Natural killer cell treated with Interleukin-12 subunit alpha and Interleukin-12 subunit beta and Interleukin-15 and Interleukin-18, amount 100 ng/mL, for 72 hours (primary cell): ENCODE data around the gene RPN2. TPM values are rescaled to one million over a fixed set of nuclear protein-coding genes. Genes with fewer than 3 reads are reported as not detected.

Experiments
- ATAC-seq, 2 donors: fragments of 150-1000 bp; cut with Tn5 transposase in 1 of 2; sonication (Bioruptor Pico), chemical (Tn5 transposase) in 1 of 2; 2 replicates each; pipeline ENCODE4 v1.10.0; 2021
- DNase-seq: peaks from one replicate; pipeline ENCODE4 v3.0.0; 2022; ENCODE audit warnings: low spot score
- H3K27ac Mint-ChIP-seq, 2 donors: 1 replicate in 1 of 2; 2 replicates in 1 of 2; pipeline ENCODE4 v1.8.0; 2022; ENCODE audit warnings: mixed read lengths in 2 of 2, mild to moderate bottlenecking in 1 of 2, moderate library complexity in 1 of 2
- H3K27me3 Mint-ChIP-seq, 2 donors: 1 replicate in 1 of 2; 2 replicates in 1 of 2; pipeline ENCODE4 v1.8.0; 2022; ENCODE audit warnings: mixed read lengths in 2 of 2
- H3K36me3 Mint-ChIP-seq: one replicate; pipeline ENCODE4 v1.8.0; 2022; ENCODE audit warnings: mixed read lengths
- H3K4me1 Mint-ChIP-seq, 2 donors: 1 replicate in 1 of 2; 2 replicates in 1 of 2; pipeline ENCODE4 v1.8.0; 2022; ENCODE audit warnings: low read depth in 2 of 2, mixed read lengths in 2 of 2, mild to moderate bottlenecking in 1 of 2
- H3K4me3 Mint-ChIP-seq: one replicate; pipeline ENCODE4 v1.8.0; 2022; ENCODE audit warnings: mixed read lengths
- H3K9me3 Mint-ChIP-seq: 2 replicates; pipeline ENCODE4 v1.8.0; 2022; ENCODE audit warnings: mixed read lengths
- total RNA-seq, 2 donors: library from RNA; stranded (reverse); gene quantifications; one replicate each; pipeline ENCODE4 v1.2.3, GENCODE V29; 2022

The RPN2 gene
- total RNA-seq, 2 donors from 2014 or later = 211 to 259 TPM

DNA sequence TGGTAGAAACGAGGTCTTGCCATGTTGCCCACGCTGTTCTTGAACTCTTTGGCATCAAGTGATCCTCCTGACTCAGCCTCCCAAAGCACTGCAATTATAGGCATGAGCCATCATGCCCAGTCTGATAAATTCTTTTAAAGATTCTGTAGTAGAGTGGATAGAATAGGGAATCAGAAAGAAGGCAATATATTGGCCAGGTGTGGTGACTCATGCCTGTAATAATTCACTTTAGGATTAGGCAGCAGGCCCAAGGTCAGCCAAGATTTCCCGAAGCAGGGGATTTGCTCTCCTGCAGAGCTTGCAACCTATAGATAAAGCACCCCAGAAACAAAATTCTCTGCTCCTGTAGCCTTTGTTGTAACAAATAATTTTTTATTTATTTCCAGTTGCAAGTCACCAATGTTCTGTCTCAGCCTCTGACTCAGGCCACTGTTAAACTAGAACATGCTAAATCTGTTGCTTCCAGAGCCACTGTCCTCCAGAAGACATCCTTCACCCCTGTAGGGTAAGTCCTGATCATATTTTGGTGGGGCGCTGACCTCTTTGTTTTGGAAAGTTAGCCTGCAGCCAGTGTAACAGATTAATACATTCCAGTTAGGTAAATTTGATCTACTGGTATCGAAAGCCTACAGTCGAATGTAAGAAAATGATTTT, 30.7 kb downstream of the RPN2 start:
- ATAC-seq = no peak
- no peak overlapping the region for H3K4me3 Mint-ChIP-seq
- H3K36me3 Mint-ChIP-seq = peaks cover 22% of the 10 kb centered on the region
- no peaks in the 10 kb centered on the region for H3K4me1 Mint-ChIP-seq
- H3K9me3 Mint-ChIP-seq = no peaks in the 10 kb centered on the region
- H3K27ac Mint-ChIP-seq = no peak overlapping the region
- DNase-seq = no peak
- no peaks in the 10 kb centered on the region for H3K27me3 Mint-ChIP-seq

- peaks cover 31% of the 10 kb centered on the region for H3K36me3 Mint-ChIP-seq
- peaks cover 10 to 13% of the 10 kb centered on the region in 2 donors for H3K4me1 Mint-ChIP-seq
- no peak overlapping the region for H3K4me3 Mint-ChIP-seq
- no peak for DNase-seq
- H3K27ac Mint-ChIP-seq = no peak overlapping the region
- no peaks in the 10 kb centered on the region for H3K27me3 Mint-ChIP-seq
- no peaks in the 10 kb centered on the region for H3K9me3 Mint-ChIP-seq
- no peak for ATAC-seq
Measured at GRCh38 chr20:37218441-37218840, 39.3 kb downstream of the RPN2 start.

DNA sequence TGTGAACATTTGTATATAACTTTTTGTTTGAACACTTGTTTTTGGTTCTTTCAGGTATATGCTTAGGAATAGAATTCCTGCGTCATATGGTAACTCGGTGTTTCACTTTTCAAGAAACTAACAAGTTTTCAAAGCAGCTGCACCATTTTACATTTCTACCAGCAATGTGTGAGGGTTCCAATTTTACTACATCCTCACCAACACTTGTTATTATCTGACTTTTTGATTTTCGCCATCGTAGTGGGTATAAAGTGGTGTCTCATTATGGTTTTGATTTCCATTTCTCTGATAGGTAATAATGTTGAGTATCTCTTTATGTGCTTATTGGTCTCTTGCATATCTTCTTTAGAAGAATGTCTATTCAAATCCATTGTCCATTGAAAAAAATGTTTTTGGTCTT, 39.8 kb downstream of the RPN2 start:
- H3K27ac Mint-ChIP-seq = no peak overlapping the region
- H3K4me3 Mint-ChIP-seq = no peak overlapping the region
- ATAC-seq (no peak), DNase-seq (no peak)
- H3K36me3 Mint-ChIP-seq = peaks cover 36% of the 10 kb centered on the region
- H3K4me1 Mint-ChIP-seq = peaks cover 10 to 15% of the 10 kb centered on the region in 2 donors
- no peaks in the 10 kb centered on the region for H3K9me3 Mint-ChIP-seq
- H3K27me3 Mint-ChIP-seq = no peaks in the 10 kb centered on the region

DNA sequence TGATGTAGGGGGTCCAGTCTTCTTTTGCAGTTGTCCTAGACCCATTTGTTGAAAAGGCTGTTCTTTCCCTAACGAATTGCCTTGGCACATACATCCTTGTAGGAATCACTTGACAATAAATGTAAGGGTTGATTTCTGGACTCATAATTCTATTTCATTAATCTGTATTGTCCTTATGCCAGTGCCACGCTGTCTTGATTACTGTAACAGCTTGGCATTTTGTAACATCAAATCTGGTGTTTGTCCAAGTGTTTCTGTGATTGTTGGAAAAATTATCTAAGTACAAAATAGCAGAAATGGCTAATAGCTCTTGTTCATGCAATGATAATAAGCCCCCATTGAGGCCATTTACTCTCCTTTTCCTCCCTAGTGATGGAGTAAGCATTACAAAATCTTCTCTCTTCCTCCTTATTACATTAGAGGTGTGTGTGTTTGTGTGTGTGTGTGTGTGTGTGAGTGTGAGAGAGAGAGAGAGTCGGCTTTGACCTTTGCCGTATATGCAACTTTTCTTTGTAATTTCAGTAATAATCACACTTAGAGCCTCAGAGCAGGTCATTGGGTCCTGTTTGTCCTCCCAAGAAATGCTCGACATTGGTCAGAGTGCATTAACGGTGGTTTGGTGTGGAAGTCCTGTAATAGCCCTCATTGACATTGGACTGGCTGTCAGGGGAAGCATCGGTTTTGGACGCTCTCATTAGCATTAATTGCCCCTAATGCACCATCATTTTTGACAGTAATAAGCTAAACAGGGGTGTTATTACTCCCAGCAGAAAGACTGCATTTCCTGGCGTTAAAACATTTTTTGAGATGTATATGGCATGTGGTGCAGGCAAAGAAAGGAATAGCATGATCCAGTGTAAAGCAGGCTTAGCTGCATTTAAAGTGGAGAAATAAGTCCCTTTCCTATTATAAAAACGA, 40.9 kb downstream of the RPN2 start:
- H3K4me1 Mint-ChIP-seq = peaks cover 10 to 15% of the 10 kb centered on the region in 2 donors
- H3K36me3 Mint-ChIP-seq = peaks cover 34% of the 10 kb centered on the region
- no peaks in the 10 kb centered on the region for H3K9me3 Mint-ChIP-seq
- DNase-seq (no peak), ATAC-seq (no peak)
- no peaks in the 10 kb centered on the region for H3K27me3 Mint-ChIP-seq
- H3K4me3 Mint-ChIP-seq = no peak overlapping the region
- H3K27ac Mint-ChIP-seq = no peak overlapping the region

DNA sequence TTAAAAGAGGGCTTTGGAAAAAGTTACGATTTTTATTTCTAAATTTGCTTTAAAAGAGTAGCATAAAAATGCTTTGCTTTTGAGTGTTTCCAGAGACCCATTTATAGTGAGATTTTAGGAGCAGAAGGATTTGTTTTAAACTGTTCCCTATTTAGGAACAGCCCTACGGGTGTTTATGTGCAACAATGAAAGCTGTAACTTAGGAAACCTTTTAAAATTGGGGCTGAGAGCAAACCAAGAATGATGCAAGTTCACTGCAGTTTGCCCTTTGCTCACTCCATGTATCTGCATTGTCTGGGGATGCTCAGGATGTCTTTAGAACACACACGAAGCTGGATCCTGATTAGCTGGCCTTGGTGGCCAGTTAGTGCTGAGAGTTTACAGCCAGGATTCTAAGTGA, 41.6 kb downstream of the RPN2 start:
- Mint-ChIP-seq H3K4me3 (no peak overlapping the region), H3K4me1 (peaks cover 10 to 13% of the 10 kb centered on the region in 2 donors), H3K27me3 (no peaks in the 10 kb centered on the region), H3K27ac (no peak overlapping the region), H3K36me3 (peaks cover 34% of the 10 kb centered on the region), H3K9me3 (no peaks in the 10 kb centered on the region)
- DNase-seq (no peak), ATAC-seq (no peak)

GRCh38 chr20:37222086-37222485, 43.0 kb downstream of the RPN2 start:
- H3K9me3 Mint-ChIP-seq = no peaks in the 10 kb centered on the region
- DNase-seq (no peak), ATAC-seq (no peak)
- H3K36me3 Mint-ChIP-seq = peaks cover 33% of the 10 kb centered on the region
- peaks cover 10 to 13% of the 10 kb centered on the region in 2 donors for H3K4me1 Mint-ChIP-seq
- no peaks in the 10 kb centered on the region for H3K27me3 Mint-ChIP-seq
- no peak overlapping the region for H3K4me3 Mint-ChIP-seq
- H3K27ac Mint-ChIP-seq = no peak overlapping the region

DNA sequence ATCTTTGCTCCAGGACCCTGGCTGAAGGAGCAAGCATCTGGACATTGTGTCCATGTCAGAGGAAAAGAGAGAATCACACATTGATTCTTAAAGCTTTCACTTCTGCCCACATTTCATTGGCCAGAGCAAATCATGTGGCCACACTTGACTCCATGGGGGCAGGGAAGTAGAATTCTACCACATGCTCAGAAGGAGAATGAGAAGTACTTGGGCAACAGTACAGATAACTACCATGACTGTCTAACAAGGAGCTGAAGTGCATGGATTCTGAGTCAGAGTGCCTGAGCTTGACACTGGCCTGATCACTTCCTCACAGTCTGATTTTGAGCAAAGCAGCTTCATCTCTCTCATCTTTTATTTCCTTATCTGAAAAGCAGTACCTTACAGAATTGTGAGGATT, 43.9 kb downstream of the RPN2 start:
- Mint-ChIP-seq H3K27ac (no peak overlapping the region), H3K4me1 (peaks cover 10 to 13% of the 10 kb centered on the region in 2 donors), H3K36me3 (peaks cover 40% of the 10 kb centered on the region), H3K27me3 (no peaks in the 10 kb centered on the region), H3K9me3 (no peaks in the 10 kb centered on the region), H3K4me3 (no peak overlapping the region)
- peak; percentile 80 to 86 for ATAC-seq
- DNase-seq = no peak

- H3K4me3 Mint-ChIP-seq = no peak overlapping the region
- ATAC-seq (no peak), DNase-seq (no peak)
- peaks cover 39% of the 10 kb centered on the region for H3K36me3 Mint-ChIP-seq
- H3K27me3 Mint-ChIP-seq = no peaks in the 10 kb centered on the region
- peaks cover 0 to 2% of the 10 kb centered on the region in 2 donors for H3K4me1 Mint-ChIP-seq
- no peaks in the 10 kb centered on the region for H3K9me3 Mint-ChIP-seq
- H3K27ac Mint-ChIP-seq = no peak overlapping the region
Measured at GRCh38 chr20:37225146-37225545, 46.0 kb downstream of the RPN2 start.

- Mint-ChIP-seq H3K27ac (no peak overlapping the region), H3K9me3 (no peaks in the 10 kb centered on the region), H3K4me1 (peaks cover 0 to 2% of the 10 kb centered on the region in 2 donors), H3K36me3 (peaks cover 51% of the 10 kb centered on the region), H3K27me3 (no peaks in the 10 kb centered on the region), H3K4me3 (no peak overlapping the region)
- ATAC-seq = no peak
- DNase-seq = no peak
Measured at GRCh38 chr20:37226889-37227288, 47.8 kb downstream of the RPN2 start.

DNA sequence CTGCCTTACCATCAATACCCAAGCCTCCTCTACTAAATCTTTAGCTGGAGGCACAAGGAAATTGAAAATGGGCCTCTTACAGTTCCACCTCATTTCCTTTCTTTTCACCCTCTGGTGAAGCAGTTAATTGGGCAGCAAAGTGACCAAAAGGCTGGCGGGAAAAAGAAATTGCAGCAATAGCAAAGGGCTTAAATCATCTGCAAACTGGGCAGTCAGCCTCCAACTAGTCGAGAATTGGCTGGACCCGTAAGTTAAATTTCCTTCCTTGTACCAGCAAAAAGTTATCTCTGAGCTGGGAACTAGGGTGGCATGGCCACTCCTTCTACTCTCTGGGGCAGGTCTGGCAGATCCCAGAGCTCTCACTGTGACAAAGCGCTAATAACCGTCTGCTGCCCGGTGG, 49.0 kb downstream of the RPN2 start:
- H3K4me1 Mint-ChIP-seq = peaks cover 0 to 2% of the 10 kb centered on the region in 2 donors
- no peak for DNase-seq
- no peak overlapping the region for H3K4me3 Mint-ChIP-seq
- no peaks in the 10 kb centered on the region for H3K9me3 Mint-ChIP-seq
- no peaks in the 10 kb centered on the region for H3K27me3 Mint-ChIP-seq
- ATAC-seq = no peak
- no peak overlapping the region for H3K27ac Mint-ChIP-seq
- H3K36me3 Mint-ChIP-seq = peaks cover 57% of the 10 kb centered on the region

DNA sequence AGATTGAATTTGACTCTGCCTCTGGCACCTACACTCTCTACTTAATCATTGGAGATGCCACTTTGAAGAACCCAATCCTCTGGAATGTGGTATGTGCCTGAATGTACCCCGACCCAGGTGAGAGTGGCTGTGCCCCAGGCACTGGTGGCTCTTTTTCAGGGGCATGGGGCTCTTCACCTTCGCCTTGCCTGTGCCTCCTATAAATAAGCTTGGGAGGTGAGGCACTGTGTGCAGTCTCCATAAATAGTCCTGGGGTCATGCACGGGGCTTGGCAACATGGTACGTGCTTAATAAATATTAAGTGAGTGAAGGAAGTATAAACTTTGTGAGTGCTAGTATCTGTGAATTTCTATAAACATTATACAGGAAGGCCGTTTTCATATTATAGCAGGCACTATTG, 49.5 kb downstream of the RPN2 start:
- ATAC-seq = no peak
- Mint-ChIP-seq H3K4me1 (no peaks in the 10 kb centered on the region), H3K36me3 (peaks cover 55% of the 10 kb centered on the region), H3K27ac (no peak overlapping the region), H3K27me3 (no peaks in the 10 kb centered on the region), H3K4me3 (no peak overlapping the region), H3K9me3 (no peaks in the 10 kb centered on the region)
- no peak for DNase-seq

DNA sequence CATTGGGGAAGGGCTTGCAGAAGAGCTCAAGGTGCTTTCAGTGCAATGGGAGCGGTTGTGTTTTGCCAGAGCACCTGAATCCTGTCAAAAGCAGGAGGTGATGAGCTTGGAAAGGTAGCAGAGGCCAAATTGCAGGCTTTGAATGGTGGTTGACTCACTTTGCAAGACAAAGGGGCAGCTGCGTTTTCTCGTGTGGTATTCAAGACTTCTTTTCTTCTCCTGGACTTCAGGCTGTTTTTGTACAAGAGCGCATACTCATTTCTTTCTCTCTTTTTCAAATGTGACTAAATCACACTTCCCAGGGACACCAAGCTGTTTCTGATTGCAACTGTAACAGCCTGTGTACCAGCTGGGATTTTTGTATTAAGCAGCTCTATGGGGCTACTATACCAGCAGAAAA, 50.2 kb downstream of the RPN2 start:
- Mint-ChIP-seq H3K27me3 (no peaks in the 10 kb centered on the region), H3K4me3 (no peak overlapping the region), H3K36me3 (peaks cover 56% of the 10 kb centered on the region), H3K9me3 (no peaks in the 10 kb centered on the region), H3K27ac (no peak overlapping the region), H3K4me1 (no peaks in the 10 kb centered on the region)
- DNase-seq = no peak
- ATAC-seq = no peak

DNA sequence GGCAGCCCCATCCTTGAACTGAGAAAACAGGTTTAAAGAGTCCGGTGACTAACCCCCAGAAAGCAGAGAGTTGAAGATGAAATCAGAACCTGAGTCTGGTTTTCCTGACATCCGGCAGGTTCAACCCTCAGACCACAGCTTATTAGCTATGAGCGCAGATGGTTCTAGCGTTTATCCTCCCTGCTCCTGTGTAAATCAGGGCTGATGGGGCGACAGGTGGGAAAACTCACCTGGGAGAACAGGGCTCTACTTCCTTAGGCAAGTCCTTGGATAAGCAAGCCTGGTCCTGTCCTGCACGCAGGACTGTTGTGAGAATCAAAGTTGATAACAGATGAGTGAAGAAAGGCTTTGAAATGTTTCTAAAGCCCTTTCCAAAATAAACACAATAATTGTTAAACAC, 51.1 kb downstream of the RPN2 start:
- peaks cover 54% of the 10 kb centered on the region for H3K36me3 Mint-ChIP-seq
- H3K4me3 Mint-ChIP-seq = no peak overlapping the region
- no peak for ATAC-seq
- H3K27ac Mint-ChIP-seq = no peak overlapping the region
- no peaks in the 10 kb centered on the region for H3K4me1 Mint-ChIP-seq
- DNase-seq = no peak
- H3K9me3 Mint-ChIP-seq = no peaks in the 10 kb centered on the region
- no peaks in the 10 kb centered on the region for H3K27me3 Mint-ChIP-seq

GRCh38 chr20:37231947-37232630, 53.0 kb downstream of the RPN2 start:
- peaks cover 57% of the 10 kb centered on the region for H3K36me3 Mint-ChIP-seq
- no peak for ATAC-seq
- no peak overlapping the region for H3K4me3 Mint-ChIP-seq
- H3K9me3 Mint-ChIP-seq = no peaks in the 10 kb centered on the region
- DNase-seq = no peak
- peak overlapping the region in 1 of 2 donors; percentile 61 for H3K27ac Mint-ChIP-seq
- no peaks in the 10 kb centered on the region for H3K27me3 Mint-ChIP-seq
- no peaks in the 10 kb centered on the region for H3K4me1 Mint-ChIP-seq
